IPS-18c (cell line): ENCODE measurements around the gene ANAPC5.
"Not testable (repeated sequence)": the region's sequence is repeated elsewhere in the genome, so short reads cannot be mapped to it uniquely, and the experiment has no call there.

ENCODE experiments used
- H3K4me3 ChIP-seq: 2 replicates; pipeline ENCODE4 v1.7.0; 2013; ENCODE audit warnings: low read depth, mild to moderate bottlenecking, low read length, moderate library complexity; ENCODE audit not compliant: insufficient read depth
- H3K9me3 ChIP-seq: one replicate; pipeline ENCODE4 v1.6.1; 2013; ENCODE audit warnings: mild to moderate bottlenecking, low read length, moderate library complexity; ENCODE audit not compliant: control insufficient read depth, insufficient read depth

ANAPC5 gene

DNA sequence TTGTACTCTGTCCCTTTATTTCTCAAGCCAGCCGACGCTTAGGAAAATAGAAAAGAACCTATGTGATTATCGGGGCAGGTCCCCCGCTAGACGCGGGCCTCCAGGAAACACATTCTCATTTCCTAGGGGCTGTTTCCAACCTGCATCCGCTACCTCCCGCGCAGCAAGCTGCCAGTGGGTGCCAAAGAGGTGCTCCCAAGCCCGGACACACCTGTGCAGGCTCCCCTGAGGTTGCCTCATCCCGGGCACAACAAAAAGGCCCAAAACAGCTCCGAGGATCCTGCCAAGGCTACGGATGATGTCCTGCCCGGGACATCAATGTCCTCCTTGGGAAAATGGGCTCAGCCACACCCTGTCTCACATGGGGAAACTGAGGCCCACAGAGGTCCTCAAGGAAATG is 71.1 kb downstream of the ANAPC5 start:
- not testable (repeated sequence) for H3K4me3 ChIP-seq, H3K9me3 ChIP-seq

DNA sequence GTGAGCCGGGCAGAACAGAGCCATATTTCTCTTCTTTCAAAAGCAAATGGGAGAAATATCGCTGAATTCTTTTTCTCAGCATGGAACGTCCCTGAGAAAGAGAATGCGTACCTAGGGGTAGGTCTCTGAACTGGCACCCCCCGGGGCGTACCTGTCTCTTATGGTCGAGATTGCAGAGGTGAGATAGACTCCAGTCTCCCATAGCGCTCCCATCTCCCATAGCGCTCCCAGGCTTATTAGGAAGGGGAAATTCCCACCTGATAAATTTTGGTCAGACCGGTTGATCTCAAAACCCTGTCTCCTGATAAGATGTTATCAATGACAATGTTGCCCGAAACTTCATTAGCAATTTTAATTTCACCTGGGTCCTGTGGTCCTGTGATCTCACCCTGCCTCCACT is 71.7 kb downstream of the ANAPC5 start:
- not testable (repeated sequence) for H3K4me3 ChIP-seq, H3K9me3 ChIP-seq

DNA sequence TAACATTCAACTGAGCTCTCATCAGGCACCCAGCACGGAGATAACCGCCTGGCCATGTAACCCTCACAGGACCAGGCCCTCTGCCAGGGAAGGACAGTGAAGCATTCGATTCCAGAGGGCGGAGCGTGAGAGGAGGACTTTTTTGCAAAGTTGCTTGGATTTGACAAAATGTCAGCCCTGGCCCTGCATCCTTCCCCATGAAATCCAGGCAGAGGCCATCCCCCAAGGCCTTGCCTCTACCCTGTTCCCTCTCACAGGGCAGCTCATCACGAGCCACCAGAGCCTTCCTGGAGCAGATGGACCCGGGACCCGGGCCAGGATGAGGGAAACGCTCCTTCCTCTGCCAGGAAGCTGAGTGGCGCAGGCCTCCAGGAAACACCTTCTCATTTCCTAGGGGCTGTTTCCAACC is 72.7 kb downstream of the ANAPC5 start:
- Histone ChIP-seq H3K4me3 (no peak overlapping the region), H3K9me3 (no peaks in the 10 kb centered on the region)

DNA sequence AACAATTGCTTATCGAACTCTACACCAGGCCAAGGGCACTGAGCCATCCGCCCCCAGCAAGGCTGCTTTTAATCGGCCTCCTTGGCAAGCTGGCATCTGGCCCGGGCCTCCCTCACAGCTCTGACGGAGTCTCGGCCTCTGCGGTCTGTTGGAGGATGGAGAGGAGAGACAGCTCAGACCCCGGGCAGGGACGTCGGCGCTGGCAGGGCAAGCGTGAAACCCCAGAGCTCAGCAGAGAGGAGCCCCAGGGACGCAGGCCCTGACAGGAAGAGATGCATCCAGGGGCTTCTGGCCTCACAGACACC is 73.2 kb downstream of the ANAPC5 start:
- no peaks in the 10 kb centered on the region for H3K9me3 ChIP-seq
- no peak overlapping the region for H3K4me3 ChIP-seq

DNA sequence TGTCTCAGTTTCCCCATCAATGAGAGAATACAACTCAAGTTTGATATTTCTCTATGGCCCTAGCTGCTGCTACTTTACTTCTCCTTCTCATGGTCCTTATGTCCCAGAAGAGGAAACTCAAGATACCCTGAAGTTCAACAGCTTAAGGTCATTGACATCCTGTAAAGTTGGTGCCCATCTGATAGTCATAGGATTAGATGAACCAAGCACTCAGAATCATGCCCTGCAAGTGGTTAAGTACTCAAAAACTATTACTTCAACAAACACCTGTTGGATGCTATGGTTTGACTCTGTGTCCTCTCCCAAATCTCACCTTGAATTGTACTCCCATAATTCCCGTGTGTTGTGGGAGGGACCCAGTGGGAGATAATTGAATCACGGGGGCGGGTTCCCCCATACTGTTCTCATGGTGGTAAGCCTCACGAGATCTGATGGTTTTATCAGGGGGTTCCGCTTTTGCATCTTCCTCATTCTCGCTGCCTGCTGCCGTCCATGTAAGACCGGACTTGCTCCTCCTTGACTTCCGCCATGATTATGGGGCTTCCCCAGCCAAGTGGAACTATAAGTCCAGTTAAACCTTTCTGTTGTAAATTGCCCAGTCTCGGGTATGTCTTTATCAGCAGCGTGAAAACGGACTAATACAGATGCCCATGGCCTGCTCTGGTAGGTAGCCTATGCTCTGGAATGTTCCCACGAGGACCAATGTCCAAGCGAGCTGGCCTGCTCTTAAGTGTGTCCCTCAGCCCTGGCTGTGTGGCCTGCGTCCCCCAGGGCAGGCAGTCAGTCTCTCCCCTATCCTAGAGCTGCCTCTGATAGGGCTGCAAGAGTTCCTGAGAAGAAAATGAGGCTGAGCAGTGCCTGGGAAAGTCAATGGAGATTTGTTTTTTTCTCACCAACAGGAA is 73.8 kb downstream of the ANAPC5 start:
- Histone ChIP-seq H3K9me3 (no peaks in the 10 kb centered on the region), H3K4me3 (no peak overlapping the region)

DNA sequence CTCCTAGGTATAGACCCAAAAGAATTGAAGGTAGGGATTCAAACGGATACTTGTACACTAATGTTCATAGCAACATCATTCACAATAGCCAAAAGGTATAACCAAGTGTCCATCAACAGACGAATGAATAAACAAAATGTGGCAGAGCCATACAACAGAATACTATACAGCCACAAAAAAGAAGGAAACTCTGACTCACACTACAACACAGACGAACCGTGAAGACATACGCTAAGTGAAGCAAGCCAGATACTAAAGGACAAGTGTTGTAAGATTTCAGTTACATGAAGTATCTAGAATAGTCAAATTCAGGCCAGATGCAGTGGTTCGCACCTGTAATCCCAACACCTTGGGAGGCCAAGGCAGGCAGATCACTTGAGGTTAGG is 74.8 kb downstream of the ANAPC5 start:
- H3K9me3 ChIP-seq: no peaks in the 10 kb centered on the region
- H3K4me3 ChIP-seq: no peak overlapping the region

DNA sequence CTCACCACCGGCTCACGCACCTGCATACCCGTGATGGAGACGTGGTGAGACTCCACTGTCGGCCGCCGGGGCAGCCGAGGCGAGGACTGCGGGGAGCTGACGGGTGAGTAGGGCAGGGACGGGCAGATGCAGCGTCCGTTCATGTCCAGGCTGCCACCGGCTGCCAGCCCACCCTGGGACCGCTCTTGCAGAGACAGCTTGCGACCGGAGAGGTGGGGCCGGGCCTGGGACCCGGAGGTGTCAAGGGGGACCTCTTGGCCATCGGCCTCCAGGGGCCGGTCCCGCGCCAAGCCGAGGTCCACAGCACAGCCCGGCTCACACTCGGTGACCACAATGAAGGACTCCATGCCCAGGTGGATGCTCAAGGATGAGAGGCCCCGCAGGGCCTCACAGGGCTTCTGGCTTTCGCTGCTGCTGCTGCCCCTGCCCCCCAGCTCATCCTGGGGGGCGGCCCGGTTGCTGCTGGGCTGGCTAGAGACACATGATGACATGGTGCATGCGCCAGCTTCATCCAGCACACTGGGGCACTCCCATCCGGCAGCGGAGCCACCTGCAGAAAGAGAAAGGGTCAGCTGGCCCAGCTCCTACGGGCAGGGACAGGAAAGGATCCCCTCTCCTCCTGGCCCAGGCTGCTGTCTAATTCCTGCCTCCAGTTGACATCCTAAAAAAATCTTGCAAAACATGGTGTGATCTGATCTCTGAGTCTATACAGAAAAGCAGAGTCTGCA is 78.0 kb downstream of the ANAPC5 start:
- no peaks in the 10 kb centered on the region for H3K9me3 ChIP-seq
- no peak overlapping the region for H3K4me3 ChIP-seq

DNA sequence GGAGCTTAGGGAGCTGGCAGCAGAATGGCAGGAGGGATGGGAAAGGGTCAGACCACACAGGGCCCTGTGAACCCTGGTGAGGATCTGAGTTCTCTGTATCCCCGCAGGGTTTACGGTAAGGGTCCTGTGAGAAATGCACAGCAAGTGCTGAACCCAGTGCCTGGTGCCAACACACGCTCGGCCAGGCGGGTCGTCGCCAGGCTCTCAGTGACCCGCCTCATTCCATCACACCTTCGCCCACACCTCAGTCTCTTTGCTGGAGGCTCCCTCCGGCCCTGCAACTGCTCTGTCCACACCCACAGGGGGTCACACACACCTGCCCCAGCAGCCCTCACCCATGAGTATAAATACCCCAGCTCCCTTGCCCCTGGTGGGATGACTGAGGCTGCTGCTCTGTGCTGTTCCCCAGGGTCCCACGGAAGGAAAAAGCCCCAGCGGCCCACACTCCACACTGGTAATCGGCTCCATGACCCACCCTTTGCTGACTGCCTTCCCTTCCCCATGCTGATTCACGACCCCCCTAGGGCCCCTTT is 78.8 kb downstream of the ANAPC5 start:
- no peak overlapping the region for H3K4me3 ChIP-seq
- H3K9me3 ChIP-seq: no peaks in the 10 kb centered on the region

DNA sequence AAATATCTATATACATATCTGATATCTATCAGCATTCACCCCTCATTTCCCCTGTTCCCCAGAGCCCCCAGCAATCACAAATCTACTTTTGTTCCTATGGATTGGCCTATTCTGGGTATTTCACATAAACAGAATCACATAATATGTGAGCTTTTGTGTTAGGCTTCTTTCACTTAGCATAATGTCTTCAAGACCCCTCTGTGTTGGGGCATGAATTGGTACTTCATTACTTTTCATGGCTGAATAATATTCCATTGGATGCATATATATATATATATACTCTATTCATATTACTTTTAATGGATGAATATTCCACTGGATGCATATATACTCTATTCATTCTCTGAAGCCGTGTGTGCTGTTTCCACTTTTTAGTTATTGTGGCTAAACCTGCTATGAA is 84.4 kb downstream of the ANAPC5 start:
- no peak overlapping the region for H3K4me3 ChIP-seq
- no peaks in the 10 kb centered on the region for H3K9me3 ChIP-seq

DNA sequence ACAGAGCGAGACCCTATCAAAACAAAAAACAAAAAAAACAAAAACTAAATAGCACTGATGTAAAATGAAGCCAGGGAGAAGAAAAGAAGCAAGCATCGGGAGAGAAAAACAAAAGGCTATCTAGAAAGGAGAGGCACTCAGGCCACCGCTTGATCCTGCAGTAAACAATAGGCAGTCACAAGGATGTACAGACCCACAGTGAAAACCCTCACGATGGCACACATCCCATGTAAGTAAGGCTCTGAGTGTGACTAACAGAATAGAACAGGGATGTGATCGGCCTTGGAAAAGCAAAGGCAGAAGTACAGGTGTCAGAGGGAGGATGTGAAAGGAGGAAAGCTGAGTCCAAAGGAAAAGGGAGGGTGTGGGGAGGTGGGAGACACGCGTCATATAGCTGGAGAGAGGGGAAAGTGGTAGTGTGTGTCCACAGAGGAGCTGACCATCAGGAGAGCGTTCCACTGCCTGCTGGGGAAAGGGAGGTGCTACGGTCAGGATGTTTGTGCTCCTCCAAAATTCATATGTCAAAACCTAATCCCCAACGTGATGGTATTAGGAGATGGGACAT is 87.2 kb downstream of the ANAPC5 start:
- no peaks in the 10 kb centered on the region for H3K9me3 ChIP-seq
- H3K4me3 ChIP-seq: no peak overlapping the region

DNA sequence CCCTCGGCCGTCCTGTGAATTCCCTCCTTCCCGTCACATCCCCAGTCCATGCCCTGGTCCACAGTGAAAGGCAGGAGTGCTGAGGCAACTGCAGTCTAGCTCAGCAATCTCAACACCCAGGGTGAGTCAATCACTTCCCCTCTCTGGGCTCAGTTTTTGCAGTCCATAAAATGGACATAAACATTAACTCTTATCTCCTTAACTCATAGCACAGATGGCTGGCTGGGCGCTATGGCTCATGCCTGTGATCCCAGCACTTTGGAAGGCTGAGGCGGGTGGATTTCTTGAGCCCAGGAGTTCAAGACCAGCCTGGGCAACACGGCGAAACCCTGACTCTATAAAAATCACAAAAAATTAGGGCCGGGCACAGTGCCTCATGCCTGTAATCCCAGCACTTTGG is 88.1 kb downstream of the ANAPC5 start:
- Histone ChIP-seq H3K9me3 (no peaks in the 10 kb centered on the region), H3K4me3 (no peak overlapping the region)

DNA sequence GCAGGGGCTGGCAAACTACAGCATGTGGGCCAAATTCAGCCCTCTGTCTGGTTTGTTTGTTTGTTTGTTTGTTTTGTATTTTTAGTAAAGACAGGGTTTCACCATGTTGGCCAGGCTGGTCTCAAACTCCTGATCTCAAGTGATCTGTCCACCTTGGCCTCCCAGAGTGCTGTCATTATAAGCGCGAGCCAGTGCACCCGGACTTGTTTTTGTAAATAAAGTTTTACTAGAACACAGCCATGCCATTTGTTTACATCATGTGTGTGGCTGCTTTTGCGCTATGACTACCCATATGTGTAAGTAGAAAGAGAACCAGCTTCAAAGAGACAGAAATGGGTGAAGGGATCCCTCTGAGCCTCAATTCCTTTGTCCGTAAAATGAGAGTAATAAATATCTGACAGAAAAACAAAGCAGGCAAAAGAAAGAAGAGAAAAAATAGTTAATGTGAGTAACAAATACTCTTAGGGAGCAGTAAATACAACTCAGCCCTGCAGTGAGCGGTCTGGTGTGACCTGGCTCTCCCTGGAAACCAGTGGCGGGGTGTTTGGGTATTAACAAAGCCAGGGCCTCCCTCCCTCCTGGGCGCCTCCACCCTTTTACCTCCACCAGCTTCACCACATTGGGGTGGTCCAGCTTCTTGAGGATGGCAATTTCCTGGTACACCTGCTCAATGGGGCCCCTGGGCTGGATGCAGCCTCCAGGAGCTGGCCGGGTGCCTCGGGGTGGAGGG is 88.8 kb downstream of the ANAPC5 start:
- no peaks in the 10 kb centered on the region for H3K9me3 ChIP-seq
- H3K4me3 ChIP-seq: no peak overlapping the region

DNA sequence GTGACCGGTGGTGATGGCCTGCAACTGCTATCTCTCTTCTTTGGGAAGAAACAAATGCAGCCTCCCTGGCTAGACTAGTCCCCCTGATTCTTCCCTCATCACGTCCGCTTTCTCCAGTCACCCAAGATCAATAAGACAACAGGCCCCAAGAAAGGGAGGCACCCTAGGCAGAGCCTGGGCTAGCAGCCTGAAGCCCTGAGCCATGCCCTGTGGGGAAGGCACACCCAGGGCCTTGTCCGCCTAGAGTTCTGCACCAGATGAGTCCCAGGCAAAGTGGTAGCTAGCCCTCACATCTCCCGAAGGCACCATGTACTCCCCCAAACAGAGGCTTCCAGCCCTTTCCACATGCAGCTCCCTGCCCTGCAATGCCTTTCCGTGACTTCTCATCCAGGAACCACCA is 90.8 kb downstream of the ANAPC5 start:
- Histone ChIP-seq H3K4me3 (no peak overlapping the region), H3K9me3 (no peaks in the 10 kb centered on the region)

DNA sequence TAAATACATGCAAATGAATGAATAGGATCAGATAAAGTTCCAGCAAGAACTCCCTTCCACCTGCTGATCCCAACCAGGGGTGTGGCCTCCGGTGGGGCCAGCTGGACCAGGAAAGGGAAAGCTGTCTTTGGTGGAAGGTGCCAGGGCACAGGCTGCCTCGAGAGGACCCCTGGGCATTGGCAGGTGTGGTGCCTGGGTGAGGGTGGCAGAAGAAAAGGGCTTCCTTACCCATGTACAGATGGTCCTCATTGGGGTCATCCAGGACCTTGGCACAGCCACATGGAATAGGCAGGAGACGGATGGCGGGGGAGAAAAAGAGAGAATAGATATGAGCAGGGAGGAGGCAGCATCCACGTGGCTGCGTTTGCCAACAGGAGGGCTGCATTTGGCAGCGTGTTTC is 92.1 kb downstream of the ANAPC5 start:
- Histone ChIP-seq H3K4me3 (no peak overlapping the region), H3K9me3 (no peaks in the 10 kb centered on the region)

DNA sequence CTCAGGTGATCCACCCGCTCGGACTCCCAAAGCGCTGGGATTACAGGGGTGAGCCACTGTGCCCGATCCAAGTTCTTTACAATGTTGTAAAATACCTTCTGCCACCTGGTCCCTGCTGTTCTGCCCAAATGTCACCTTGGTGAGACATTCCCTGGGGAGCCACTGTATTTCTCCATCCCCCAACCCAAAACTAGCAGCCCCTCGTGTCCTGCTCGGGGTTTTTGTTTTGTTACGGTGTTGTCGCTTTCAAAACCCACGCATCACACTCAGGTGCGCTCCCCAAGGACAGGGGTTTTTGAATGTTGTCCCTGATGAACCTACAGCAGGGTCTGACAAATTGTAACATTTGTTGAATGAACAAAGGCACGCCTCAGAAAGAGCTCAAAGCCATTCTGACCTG is 93.1 kb downstream of the ANAPC5 start:
- Histone ChIP-seq H3K9me3 (no peaks in the 10 kb centered on the region), H3K4me3 (no peak overlapping the region)
